Inferior parietal cortex (tissue), 1 donor: ENCODE measurements around the gene DENND4C.
"Not testable (repeated sequence)": the region's sequence is repeated elsewhere in the genome, so short reads cannot be mapped to it uniquely, and the experiment has no call there.

Experiments used
- DNase-seq: peaks from one replicate; pipeline ENCODE4 v3.0.0-alpha.2; 2016; ENCODE audit errors: extremely low spot score

DENND4C gene

GRCh38 chr9:19230355-19231125 is at the start of gene DENND4C:
Gene DENND4C (plus strand): TSS chr9:19230693. CDS start chr9:19276175, 45,482 bp downstream.
- DNase-seq = peak; percentile 70

- DNase-seq = no peak
Measured at GRCh38 chr9:19180991-19181390, 49.5 kb upstream of the DENND4C start.

DNA sequence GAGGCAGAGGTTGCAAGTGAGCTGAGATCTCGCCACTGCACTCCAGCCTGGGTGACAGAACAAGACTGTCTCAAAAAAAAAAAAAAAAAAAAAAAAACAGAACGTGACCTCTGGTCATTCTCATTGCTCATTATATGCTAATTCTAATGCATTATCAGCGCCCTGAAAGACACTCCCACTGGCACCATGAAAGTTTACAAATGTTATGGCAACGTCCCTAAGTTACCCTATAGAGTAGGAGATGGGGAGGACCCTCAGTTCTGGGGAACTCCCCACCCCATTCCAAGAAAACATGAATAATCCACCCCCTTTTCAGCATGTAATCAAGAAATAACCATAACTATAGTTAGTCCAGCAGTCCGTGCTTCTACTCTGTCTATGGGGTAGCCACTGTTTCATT is 48.9 kb upstream of the DENND4C start:
- DNase-seq = no peak

DNA sequence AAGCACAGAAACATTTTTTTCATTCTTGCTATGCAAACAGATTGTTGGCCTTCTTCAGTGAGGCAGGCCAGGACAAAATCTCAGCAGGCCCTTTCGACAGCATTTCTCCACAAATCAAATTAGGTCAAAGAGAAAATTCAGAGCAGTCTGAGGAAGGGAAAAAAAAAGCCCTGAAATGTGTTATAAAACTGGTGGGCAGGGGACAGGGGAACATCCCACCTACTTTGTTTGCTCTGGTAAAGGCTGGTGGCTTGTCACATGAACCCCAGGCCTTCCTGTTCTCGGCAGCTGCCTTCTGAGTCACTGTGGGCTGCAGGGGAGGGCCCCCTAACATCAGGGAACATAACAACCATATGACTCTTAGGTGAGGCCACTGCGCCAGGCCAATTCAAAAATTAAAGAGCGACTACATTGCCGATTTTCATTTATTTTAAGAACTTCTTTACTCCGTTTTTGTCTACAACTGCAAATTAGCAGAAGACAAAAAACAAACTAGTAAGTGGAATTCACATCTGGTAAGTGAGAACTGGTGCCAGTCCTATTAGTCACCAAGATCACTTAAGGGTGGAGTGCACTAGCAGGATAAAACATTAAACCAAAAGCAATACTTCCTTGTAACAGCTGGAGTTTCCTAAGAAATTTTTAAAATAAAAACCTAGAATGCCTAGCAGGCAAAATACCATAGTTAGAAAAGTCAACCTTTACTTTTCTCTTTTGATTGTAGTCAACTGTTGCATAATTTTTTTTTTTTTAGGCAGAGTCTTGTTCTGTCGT is 46.2 kb upstream of the DENND4C start:
- DNase-seq = no peak

DNA sequence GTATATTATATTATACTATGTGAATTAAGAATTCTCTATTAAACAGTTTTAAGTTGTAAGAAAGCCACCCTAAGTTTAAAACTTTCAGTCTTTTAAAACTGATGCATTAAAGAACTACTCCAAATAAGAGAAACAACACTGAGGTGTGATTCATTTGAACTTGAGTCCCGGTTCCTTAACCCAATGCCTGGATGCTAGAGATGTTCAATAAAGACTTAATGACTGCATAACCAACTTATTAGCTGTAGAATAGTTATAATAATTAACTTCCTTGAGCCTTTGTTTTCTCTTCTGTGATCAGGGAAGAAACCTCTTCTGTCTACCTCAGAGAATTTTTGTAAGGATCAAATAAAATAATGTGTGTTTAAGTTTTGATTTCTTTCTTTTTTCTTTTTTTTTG is 45.3 kb upstream of the DENND4C start:
- no peak for DNase-seq

- DNase-seq = no peak
Measured at GRCh38 chr9:19186232-19186631, 44.3 kb upstream of the DENND4C start.

DNA sequence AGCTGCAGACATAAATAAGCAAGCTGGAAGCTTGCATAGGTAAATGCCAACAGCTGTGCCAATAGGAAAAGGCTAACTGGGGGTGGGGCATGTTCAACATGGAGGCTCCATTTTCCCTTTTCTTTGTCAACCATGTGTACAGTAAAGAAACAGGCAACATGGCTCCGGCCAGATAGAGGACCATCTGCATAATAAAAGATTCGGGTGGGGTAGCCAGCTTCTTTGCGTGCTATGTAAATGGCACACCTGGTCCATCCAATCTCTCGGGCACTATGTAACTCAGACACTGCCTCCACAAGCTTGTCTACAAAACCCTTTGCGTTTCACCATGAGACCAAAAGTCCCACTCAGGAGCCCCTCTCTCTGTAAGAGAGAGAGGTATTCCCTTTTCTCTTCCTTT is 41.7 kb upstream of the DENND4C start:
- DNase-seq = no peak

- DNase-seq = no peak
Measured at GRCh38 chr9:19192202-19193028, 38.1 kb upstream of the DENND4C start.

DNA sequence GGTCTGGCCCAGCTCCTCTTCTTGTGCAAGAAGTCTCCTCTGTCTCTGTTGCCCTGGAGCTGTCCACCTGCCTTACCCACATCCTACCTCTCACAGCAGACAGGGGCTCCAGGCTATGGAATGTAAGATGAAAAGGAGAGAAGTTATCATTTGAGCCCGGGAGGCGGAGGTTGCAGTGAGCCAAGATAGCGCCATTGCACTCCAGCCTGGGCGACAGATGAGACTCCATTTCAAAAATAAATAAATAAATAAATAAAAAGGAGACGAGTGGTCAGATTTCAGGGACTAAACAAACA is 37.5 kb upstream of the DENND4C start:
- DNase-seq = no peak

DNA sequence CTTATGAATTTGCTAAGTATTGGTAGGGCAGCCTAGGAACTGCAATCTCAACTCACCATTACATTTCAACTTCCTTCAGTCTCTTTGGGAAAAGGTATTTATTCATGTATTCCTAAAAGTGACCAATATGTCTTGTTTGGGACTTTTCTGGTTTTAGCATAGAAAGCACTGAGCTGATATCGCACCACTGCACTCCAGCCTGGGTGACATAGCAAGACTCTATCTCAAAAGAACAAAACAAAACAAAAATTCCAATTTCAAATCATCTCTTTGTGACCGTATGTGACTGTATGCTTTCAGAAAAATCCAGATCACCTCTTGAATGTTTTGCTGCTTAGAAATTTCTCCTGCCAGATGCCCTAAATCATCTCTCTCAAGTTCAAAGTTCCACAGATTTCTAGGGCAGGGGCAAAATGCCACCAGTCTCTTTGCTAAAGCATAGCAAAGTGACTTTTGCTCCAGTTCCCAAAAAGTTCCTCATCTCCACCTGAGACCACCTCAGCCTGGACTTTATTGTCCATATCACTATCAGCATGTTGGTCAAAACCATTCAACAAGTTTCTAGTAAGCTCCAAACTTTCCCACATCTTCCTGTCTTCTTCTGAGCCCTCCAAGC is 37.0 kb upstream of the DENND4C start:
- DNase-seq = not testable (repeated sequence)

DNA sequence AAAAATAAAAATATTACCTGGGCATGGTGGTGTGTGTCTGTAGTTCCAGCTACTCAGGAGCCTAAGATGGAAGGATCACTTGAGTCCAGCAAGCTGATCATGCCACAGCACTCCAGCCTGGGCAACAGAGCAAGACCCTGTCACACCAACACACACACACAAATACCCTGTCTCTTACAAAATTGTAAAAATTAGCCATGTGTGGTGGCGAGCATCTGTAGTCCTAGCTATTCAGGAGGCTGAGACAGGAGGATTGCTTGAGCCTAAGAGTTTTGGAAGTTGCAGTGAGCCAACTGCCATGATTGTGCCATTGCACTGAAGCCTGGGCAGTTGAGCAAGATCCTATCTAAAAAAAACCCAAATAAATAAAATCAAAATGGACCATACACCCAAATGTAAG is 32.1 kb upstream of the DENND4C start:
- DNase-seq = no peak

DNA sequence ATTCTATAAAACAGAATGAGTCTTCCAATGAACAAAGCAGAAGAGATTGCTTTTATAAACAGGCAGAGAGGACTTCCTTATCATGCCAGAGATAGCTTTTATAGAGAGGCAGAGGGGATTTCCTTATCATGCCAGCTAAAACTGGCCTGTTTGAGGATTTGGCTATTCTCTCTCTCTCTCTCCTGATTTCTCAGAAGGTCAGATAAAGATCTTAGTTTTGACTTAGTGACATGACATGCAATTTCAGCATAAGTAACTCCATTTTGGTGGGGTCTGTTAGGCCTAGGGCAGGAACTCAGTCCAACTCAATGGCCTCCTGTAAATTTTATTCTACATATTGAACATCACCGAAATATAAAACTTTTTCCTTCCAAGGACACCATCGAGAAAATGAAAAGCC is 31.5 kb upstream of the DENND4C start:
- DNase-seq = no peak

- DNase-seq = no peak
Measured at GRCh38 chr9:19200229-19200628, 30.3 kb upstream of the DENND4C start.

- no peak for DNase-seq
Measured at GRCh38 chr9:19201899-19202891, 28.3 kb upstream of the DENND4C start.

GRCh38 chr9:19203058-19203457 is 27.4 kb upstream of the DENND4C start:
- DNase-seq = no peak

- no peak for DNase-seq
Measured at GRCh38 chr9:19208653-19209052, 21.8 kb upstream of the DENND4C start.

- DNase-seq = no peak
Measured at GRCh38 chr9:19209188-19209587, 21.3 kb upstream of the DENND4C start.

GRCh38 chr9:19213823-19214222 is 16.7 kb upstream of the DENND4C start:
- no peak for DNase-seq

- no peak for DNase-seq
Measured at GRCh38 chr9:19216466-19216865, 14.0 kb upstream of the DENND4C start.

GRCh38 chr9:19221326-19221725 is 9.2 kb upstream of the DENND4C start:
- no peak for DNase-seq

- no peak for DNase-seq
Measured at GRCh38 chr9:19223724-19224123, 6.8 kb upstream of the DENND4C start.
